HUES6 (cell line): ENCODE results near the gene DHX57.
"Not testable (repeated sequence)": the region's sequence is repeated elsewhere in the genome, so short reads cannot be mapped to it uniquely, and the experiment has no call there.

ENCODE experiments used
- H3K27ac ChIP-seq: 2 replicates; pipeline ENCODE4 v1.7.0; 2013; ENCODE audit warnings: low read depth, mild to moderate bottlenecking, low read length, inconsistent platforms
- H3K27me3 ChIP-seq: 2 replicates; pipeline ENCODE4 v1.6.1; 2013; ENCODE audit warnings: low read length; ENCODE audit not compliant: control insufficient read depth, insufficient read depth
- H3K36me3 ChIP-seq: 2 replicates; pipeline ENCODE4 v1.6.1; 2013; ENCODE audit warnings: low read length; ENCODE audit not compliant: control insufficient read depth, insufficient read depth
- H3K4me1 ChIP-seq: 2 replicates; pipeline ENCODE4 v1.6.1; 2013; ENCODE audit warnings: low read length; ENCODE audit not compliant: control insufficient read depth, insufficient read depth
- H3K4me3 ChIP-seq: 2 replicates; pipeline ENCODE4 v1.5.1; 2013; ENCODE audit warnings: low read depth, low read length
- H3K9ac ChIP-seq: one replicate; pipeline ENCODE4 v1.6.1; 2013; ENCODE audit warnings: mild to moderate bottlenecking, low read length
- H3K9me3 ChIP-seq: 2 replicates; pipeline ENCODE4 v1.6.1; 2013; ENCODE audit warnings: low read depth, low read length; ENCODE audit not compliant: control insufficient read depth, insufficient read depth

Gene DHX57

GRCh38 chr2:38797953-38798352, 77.8 kb downstream of the DHX57 start:
- H3K36me3 ChIP-seq = peaks cover 18% of the 10 kb centered on the region
- H3K4me3 ChIP-seq = no peak overlapping the region
- no peak overlapping the region for H3K27ac ChIP-seq
- no peak overlapping the region for H3K9ac ChIP-seq
- no peaks in the 10 kb centered on the region for H3K27me3 ChIP-seq
- no peaks in the 10 kb centered on the region for H3K9me3 ChIP-seq
- H3K4me1 ChIP-seq = no peaks in the 10 kb centered on the region

GRCh38 chr2:38797250-38797676, 78.5 kb downstream of the DHX57 start:
- H3K27ac ChIP-seq = no peak overlapping the region
- H3K27me3 ChIP-seq = no peaks in the 10 kb centered on the region
- no peak overlapping the region for H3K9ac ChIP-seq
- H3K4me1 ChIP-seq = no peaks in the 10 kb centered on the region
- no peak overlapping the region for H3K4me3 ChIP-seq
- peaks cover 13% of the 10 kb centered on the region for H3K36me3 ChIP-seq
- no peaks in the 10 kb centered on the region for H3K9me3 ChIP-seq

- not testable (repeated sequence) for H3K36me3 ChIP-seq, H3K27me3 ChIP-seq, H3K9ac ChIP-seq, H3K27ac ChIP-seq, H3K9me3 ChIP-seq, H3K4me1 ChIP-seq, H3K4me3 ChIP-seq
These were observed 80.7 kb downstream of the DHX57 start for GRCh38 chr2:38795016-38795415.

GRCh38 chr2:38794235-38794946, 81.3 kb downstream of the DHX57 start:
- Histone ChIP-seq H3K4me3 (no peak overlapping the region), H3K27me3 (no peaks in the 10 kb centered on the region), H3K36me3 (peaks cover 9% of the 10 kb centered on the region; the same call in 1 of the 2 replicates), H3K27ac (no peak overlapping the region), H3K4me1 (no peaks in the 10 kb centered on the region), H3K9ac (no peak overlapping the region), H3K9me3 (no peaks in the 10 kb centered on the region)

GRCh38 chr2:38793511-38793910, 82.2 kb downstream of the DHX57 start:
- H3K9ac ChIP-seq = no peak overlapping the region
- H3K36me3 ChIP-seq = peaks cover 9% of the 10 kb centered on the region; the same call in 1 of the 2 replicates
- H3K4me3 ChIP-seq = no peak overlapping the region

GRCh38 chr2:38792751-38793150, 83.0 kb downstream of the DHX57 start:
- no peaks in the 10 kb centered on the region for H3K27me3 ChIP-seq
- 0 out of 2 replicates have a peak, but pooled peaks cover 3% of the 10 kb centered on the region for H3K36me3 ChIP-seq
- no peaks in the 10 kb centered on the region for H3K4me1 ChIP-seq
- H3K27ac ChIP-seq = no peak overlapping the region
- no peaks in the 10 kb centered on the region for H3K9me3 ChIP-seq
- no peak overlapping the region for H3K4me3 ChIP-seq
- H3K9ac ChIP-seq = no peak overlapping the region

More at GRCh38 chr2:38793511-38793910, 82.2 kb downstream of the DHX57 start:
- no peaks in the 10 kb centered on the region for H3K27me3 ChIP-seq
- H3K9me3 ChIP-seq = no peaks in the 10 kb centered on the region
- H3K27ac ChIP-seq = no peak overlapping the region
- no peaks in the 10 kb centered on the region for H3K4me1 ChIP-seq

GRCh38 chr2:38792321-38792720, 83.4 kb downstream of the DHX57 start:
- H3K27me3 ChIP-seq, H3K27ac ChIP-seq, H3K4me1 ChIP-seq, H3K4me3 ChIP-seq, H3K9ac ChIP-seq, H3K36me3 ChIP-seq, H3K9me3 ChIP-seq: not testable (repeated sequence)

GRCh38 chr2:38791744-38792143, 84.0 kb downstream of the DHX57 start:
- Histone ChIP-seq H3K4me1 (no peaks in the 10 kb centered on the region), H3K9ac (no peak overlapping the region), H3K4me3 (no peak overlapping the region), H3K36me3 (no peaks in the 10 kb centered on the region), H3K9me3 (no peaks in the 10 kb centered on the region), H3K27me3 (no peaks in the 10 kb centered on the region), H3K27ac (no peak overlapping the region)

- Histone ChIP-seq H3K36me3 (no peaks in the 10 kb centered on the region), H3K4me3 (no peak overlapping the region), H3K27ac (no peak overlapping the region), H3K9ac (no peak overlapping the region), H3K4me1 (0 out of 2 replicates have a peak, but pooled peaks cover 3% of the 10 kb centered on the region), H3K27me3 (no peaks in the 10 kb centered on the region), H3K9me3 (no peaks in the 10 kb centered on the region)
These were observed 86.0 kb downstream of the DHX57 start for GRCh38 chr2:38789691-38790090.

- Histone ChIP-seq H3K27me3 (no peaks in the 10 kb centered on the region), H3K9me3 (no peaks in the 10 kb centered on the region), H3K4me1 (peaks cover 11% of the 10 kb centered on the region; the same call in 1 of the 2 replicates), H3K9ac (no peak overlapping the region), H3K4me3 (no peak overlapping the region), H3K27ac (no peak overlapping the region), H3K36me3 (no peaks in the 10 kb centered on the region)
These were observed 87.4 kb downstream of the DHX57 start for GRCh38 chr2:38788306-38788705.

- Histone ChIP-seq H3K4me3 (no peak overlapping the region), H3K9me3 (no peaks in the 10 kb centered on the region), H3K9ac (no peak overlapping the region), H3K4me1 (peaks cover 11% of the 10 kb centered on the region; the same call in 1 of the 2 replicates), H3K27me3 (no peaks in the 10 kb centered on the region), H3K36me3 (peaks cover 14% of the 10 kb centered on the region), H3K27ac (no peak overlapping the region)
These were observed 92.1 kb downstream of the DHX57 start for GRCh38 chr2:38783586-38783985.
